ENCODE results near the gene ATG9B. TPM values are rescaled to one million over a fixed set of nuclear protein-coding genes. Genes with fewer than 3 reads are reported as not detected.
A peak's percentile ranks its signal among the peaks of the same experiment; 100 is the strongest.

The ATG9B gene
- total and polyA plus RNA-seq, 9 of the 15 experiments (the other 6 are each of a cell fraction or from before 2014, with no cell fraction given), result 0.29 to 8.0 (median 2.1) TPM

GRCh38 chr7:150992833-150993302, 31.4 kb downstream of the ATG9B start (continued):
- TF ChIP-seq KDM4B (IDR thresholded peaks at IDR 0.05; ENCODE audit: borderline replicate concordance in 2 of 2, low read depth in 1 of 2) (no peak), ZKSCAN8 (CRISPR knock-in tag; IDR thresholded peaks at IDR 0.05) (no peak), MAX (CRISPR knock-in tag; IDR thresholded peaks at IDR 0.05) (peak; percentile 14; the same call in 1 of the 2 replicates), ETS1 (conservative IDR thresholded peaks at IDR 0.05; ENCODE audit: control insufficient read depth, low read depth, low read length) (peak; percentile 100), RHOXF2B (CRISPR knock-in tag; conservative IDR thresholded peaks at IDR 0.05) (0 out of 2 replicates have a peak, but pooled peaks have one; percentile 46), ZNF121 (CRISPR knock-in tag; conservative IDR thresholded peaks at IDR 0.05) (no peak), MAFF (IDR thresholded peaks at IDR 0.05; ENCODE audit: low read length) (no peak), YY1 (IDR thresholded peaks at IDR 0.05; ENCODE audit: borderline replicate concordance in 1 of 3, control insufficient read depth in 1 of 3, extremely low read depth in 1 of 3, insufficient read depth in 3 of 3, insufficient read length in 1 of 3, insufficient replicate concordance in 2 of 3, low read depth in 1 of 3, low read length in 2 of 3) (peak in 2 of 3 experiments; percentile 70 to 79), SIRT6 (IDR thresholded peaks at IDR 0.05; ENCODE audit: low read depth, low read length) (no peak), ZNF224 (CRISPR knock-in tag; IDR thresholded peaks at IDR 0.05) (no peak), TSC22D4 (tag; IDR thresholded peaks at IDR 0.05) (no peak), CTCFL (IDR thresholded peaks at IDR 0.05; ENCODE audit: borderline replicate concordance, insufficient read depth, low read depth, low read length, poor library complexity, severe bottlenecking) (peak; percentile 43), TARDBP (IDR thresholded peaks at IDR 0.05) (peak; percentile 29; the same call in 1 of the 2 replicates), BRCA1 (IDR thresholded peaks at IDR 0.05) (no peak), BRCA1 (CRISPR knock-in tag; IDR thresholded peaks at IDR 0.05) (no peak), ZNF280B (CRISPR knock-in tag; IDR thresholded peaks at IDR 0.05) (no peak), SPI1 (IDR thresholded peaks at IDR 0.05; ENCODE audit: borderline replicate concordance, low read depth, low read length) (no peak), KDM1A (IDR thresholded peaks at IDR 0.05) (no peak), TFE3 (CRISPR knock-in tag; IDR thresholded peaks at IDR 0.05) (no peak), PTTG1 (tag; IDR thresholded peaks at IDR 0.05; ENCODE audit: low read depth) (no peak), CREB1 (IDR thresholded peaks at IDR 0.05) (peak; percentile 69), CREB1 (CRISPR knock-in tag; IDR thresholded peaks at IDR 0.05) (peak; percentile 73)
